Sigmoid colon (tissue), 4 donors: ENCODE measurements around the gene PRLHR.

ENCODE experiments used
- CTCF ChIP-seq, 4 experiments: fragments of 450-650 bp in 3 of 4; fragments of 200-600 bp in 1 of 4; IDR thresholded peaks; one replicate each; pipeline ENCODE4 v1.5.1; 2016 to 2019; ENCODE audit warnings: antibody characterized with exemption in 4 of 4, mild to moderate bottlenecking in 3 of 4, moderate library complexity in 2 of 4
- EP300 ChIP-seq, 4 donors: sonication (generic); formaldehyde crosslinking; IDR thresholded peaks; one replicate each; pipeline ENCODE4 v1.6.1; 2017; ENCODE audit warnings: antibody characterized with exemption in 4 of 4

GRCh38 chr10:118590334-118590733 lies 5.1 kb downstream of the PRLHR start:
- no peak for TF ChIP-seq CTCF (IDR thresholded peaks at IDR 0.05)
- no peak for TF ChIP-seq EP300 (IDR thresholded peaks at IDR 0.05)
